Activated CD4-positive, alpha-beta T cell treated with anti-CD3 and anti-CD28 coated beads, Interleukin-2, amount 10 ng/mL, durations not matched to agents 7 days and 5 days (primary cell): ENCODE measurements around the gene BICRAL. TPM values are rescaled to one million over a fixed set of nuclear protein-coding genes. Genes with fewer than 3 reads are reported as not detected.

ENCODE experiments used
- CTCF ChIA-PET: fragments of 350-600 bp; sonication (Branson Sonifier 250); formaldehyde crosslinking; loops from one replicate; lab custom pipeline; 2021; ENCODE audit warnings: antibody characterized with exemption; lab: Charles Lee
- POLR2A ChIA-PET: fragments of 350-600 bp; sonication (Branson Sonifier 250); formaldehyde crosslinking; loops from one replicate; lab custom pipeline; 2021; ENCODE audit warnings: antibody characterized with exemption; lab: Charles Lee
- DNase-seq: peaks from one replicate; pipeline ENCODE4 v3.0.0-alpha.2; 2020
- H3K27ac Mint-ChIP-seq: one replicate; pipeline ENCODE4 v1.8.0; 2021; ENCODE audit warnings: mild to moderate bottlenecking, moderate library complexity, mixed read lengths
- H3K27me3 Mint-ChIP-seq: one replicate; pipeline ENCODE4 v1.8.0; 2021; ENCODE audit warnings: mixed read lengths
- H3K36me3 Mint-ChIP-seq: one replicate; pipeline ENCODE4 v1.8.0; 2021; ENCODE audit warnings: low read depth, mixed read lengths
- H3K4me1 Mint-ChIP-seq: one replicate; pipeline ENCODE4 v1.8.0; 2021; ENCODE audit warnings: mixed read lengths
- H3K4me3 Mint-ChIP-seq: one replicate; pipeline ENCODE4 v1.8.0; 2021; ENCODE audit warnings: mild to moderate bottlenecking, moderate library complexity, mixed read lengths
- H3K9me3 Mint-ChIP-seq: one replicate; pipeline ENCODE4 v1.8.0; 2021; ENCODE audit warnings: mixed read lengths
- total RNA-seq, 2 experiments: library from RNA; stranded (reverse); gene quantifications; one replicate each; pipeline ENCODE4 v1.2.3, GENCODE V29; 2021

BICRAL gene
- total RNA-seq, 2 experiments from 2014 or later: 23.4 to 27.8 TPM

- peak; percentile 88 for DNase-seq
- Mint-ChIP-seq H3K36me3 (peaks cover 25% of the 10 kb centered on the region), H3K4me3 (peak overlapping the region; percentile 100), H3K27me3 (no peaks in the 10 kb centered on the region), H3K4me1 (peaks cover 38% of the 10 kb centered on the region), H3K9me3 (no peaks in the 10 kb centered on the region), H3K27ac (peak overlapping the region; percentile 100)
- ChIA-PET POLR2A (interaction anchor here (0.6 to 1.5 kb wide), 5 partner anchors 24 to 1370 kb away, joined by 3 to 7 read pairs (median 5); partner anchors contain the start of gene RPL7L1), CTCF (interaction anchor here (0.6 to 3.5 kb wide), 9 partner anchors 15 to 397 kb away, joined by 3 to 19 read pairs (median 4); partner anchors contain the start of gene RPL7L1)
Measured at GRCh38 chr6:42746463-42747391, 35.1 kb upstream of the BICRAL start.

- CTCF ChIA-PET: interaction anchor here (0.7 to 1.4 kb wide), 7 partner anchors 12 to 756 kb away, joined by 3 to 4 read pairs (median 4); no protein-coding TSS in a partner anchor
- H3K4me3 Mint-ChIP-seq: peak overlapping the region; percentile 100
Measured at GRCh38 chr6:42748203-42748898, 33.5 kb upstream of the BICRAL start.

GRCh38 chr6:42751055-42751454, 30.8 kb upstream of the BICRAL start:
- CTCF ChIA-PET: interaction anchor here (0.7 kb wide), 1 partner anchor 12 kb away, joined by 3 read pairs; no protein-coding TSS in a partner anchor
- POLR2A ChIA-PET: no interaction called here

More at GRCh38 chr6:42748203-42748898, 33.5 kb upstream of the BICRAL start:
- Mint-ChIP-seq H3K9me3 (no peaks in the 10 kb centered on the region), H3K27me3 (no peaks in the 10 kb centered on the region), H3K27ac (peak overlapping the region; percentile 100), H3K4me1 (peaks cover 36% of the 10 kb centered on the region), H3K36me3 (peaks cover 24% of the 10 kb centered on the region)
- POLR2A ChIA-PET: no interaction called here
- DNase-seq: no peak

GRCh38 chr6:42754759-42755158, 27.1 kb upstream of the BICRAL start:
- no peak overlapping the region for H3K4me3 Mint-ChIP-seq
- no peak overlapping the region for H3K27ac Mint-ChIP-seq
- ChIA-PET CTCF (no interaction called here), POLR2A (interaction anchor here (0.7 kb wide), 1 partner anchor 31 kb away, joined by 3 read pairs; no protein-coding TSS in a partner anchor)
- H3K27me3 Mint-ChIP-seq: no peaks in the 10 kb centered on the region
- DNase-seq: no peak
- H3K9me3 Mint-ChIP-seq: no peaks in the 10 kb centered on the region
- H3K36me3 Mint-ChIP-seq: peaks cover 19% of the 10 kb centered on the region
- peaks cover 17% of the 10 kb centered on the region for H3K4me1 Mint-ChIP-seq

More at GRCh38 chr6:42751055-42751454, 30.8 kb upstream of the BICRAL start:
- H3K4me3 Mint-ChIP-seq: no peak overlapping the region
- peak overlapping the region; percentile 36 for H3K27ac Mint-ChIP-seq
- peaks cover 18% of the 10 kb centered on the region for H3K36me3 Mint-ChIP-seq
- H3K9me3 Mint-ChIP-seq: no peaks in the 10 kb centered on the region
- peaks cover 28% of the 10 kb centered on the region for H3K4me1 Mint-ChIP-seq
- no peaks in the 10 kb centered on the region for H3K27me3 Mint-ChIP-seq
- no peak for DNase-seq

- Mint-ChIP-seq H3K9me3 (no peaks in the 10 kb centered on the region), H3K27me3 (no peaks in the 10 kb centered on the region), H3K4me3 (no peak overlapping the region), H3K36me3 (peaks cover 21% of the 10 kb centered on the region), H3K27ac (no peak overlapping the region), H3K4me1 (peaks cover 13% of the 10 kb centered on the region)
- POLR2A ChIA-PET: no interaction called here
- no peak for DNase-seq
- CTCF ChIA-PET: interaction anchor here (0.6 kb wide), 1 partner anchor 34 kb away, joined by 3 read pairs; the partner anchor contains the start of gene PRPH2
Measured at GRCh38 chr6:42756722-42757121, 25.1 kb upstream of the BICRAL start.

- no peak overlapping the region for H3K4me3 Mint-ChIP-seq
- H3K27ac Mint-ChIP-seq: no peak overlapping the region
- H3K4me1 Mint-ChIP-seq: peaks cover 12% of the 10 kb centered on the region
- ChIA-PET POLR2A (no interaction called here), CTCF (interaction anchor here (0.6 to 1.2 kb wide), 5 partner anchors 9 to 838 kb away, joined by 3 to 6 read pairs (median 3); partner anchors contain the start of genes BYSL and MED20)
- no peak for DNase-seq
- no peaks in the 10 kb centered on the region for H3K9me3 Mint-ChIP-seq
- H3K36me3 Mint-ChIP-seq: peaks cover 23% of the 10 kb centered on the region
- H3K27me3 Mint-ChIP-seq: no peaks in the 10 kb centered on the region
Measured at GRCh38 chr6:42758756-42759430, 23.0 kb upstream of the BICRAL start.

- H3K27ac Mint-ChIP-seq: no peak overlapping the region
- H3K4me3 Mint-ChIP-seq: no peak overlapping the region
- peaks cover 6% of the 10 kb centered on the region for H3K4me1 Mint-ChIP-seq
- no peaks in the 10 kb centered on the region for H3K27me3 Mint-ChIP-seq
- ChIA-PET CTCF (interaction anchor here (0.6 to 1.7 kb wide), 5 partner anchors 8 to 1419 kb away, joined by 3 to 5 read pairs (median 4); partner anchors contain the start of gene TBCC), POLR2A (no interaction called here)
- H3K9me3 Mint-ChIP-seq: no peaks in the 10 kb centered on the region
- peaks cover 25% of the 10 kb centered on the region for H3K36me3 Mint-ChIP-seq
- DNase-seq: no peak
Measured at GRCh38 chr6:42761287-42762067, 20.4 kb upstream of the BICRAL start.

GRCh38 chr6:42762426-42762859, 19.4 kb upstream of the BICRAL start:
- H3K9me3 Mint-ChIP-seq: no peaks in the 10 kb centered on the region
- no peak for DNase-seq
- peaks cover 7% of the 10 kb centered on the region for H3K4me1 Mint-ChIP-seq
- peaks cover 26% of the 10 kb centered on the region for H3K36me3 Mint-ChIP-seq
- H3K27ac Mint-ChIP-seq: no peak overlapping the region
- H3K27me3 Mint-ChIP-seq: no peaks in the 10 kb centered on the region
- no peak overlapping the region for H3K4me3 Mint-ChIP-seq
- CTCF ChIA-PET: interaction anchor here (0.7 to 1.0 kb wide), 2 partner anchors 11 to 50 kb away, joined by 3 read pairs; no protein-coding TSS in a partner anchor
- POLR2A ChIA-PET: no interaction called here

- Mint-ChIP-seq H3K36me3 (peaks cover 29% of the 10 kb centered on the region), H3K27me3 (no peaks in the 10 kb centered on the region), H3K27ac (no peak overlapping the region), H3K4me1 (peaks cover 10% of the 10 kb centered on the region), H3K4me3 (no peak overlapping the region), H3K9me3 (no peaks in the 10 kb centered on the region)
- ChIA-PET CTCF (interaction anchor here (0.7 to 1.0 kb wide), 2 partner anchors 12 to 50 kb away, joined by 3 read pairs; no protein-coding TSS in a partner anchor), POLR2A (no interaction called here)
- DNase-seq: no peak
Measured at GRCh38 chr6:42762950-42763349, 18.9 kb upstream of the BICRAL start.

GRCh38 chr6:42764911-42765648, 16.8 kb upstream of the BICRAL start:
- H3K27ac Mint-ChIP-seq: no peak overlapping the region
- peaks cover 26% of the 10 kb centered on the region for H3K36me3 Mint-ChIP-seq
- POLR2A ChIA-PET: interaction anchor here (0.6 kb wide), 1 partner anchor 10 kb away, joined by 3 read pairs; no protein-coding TSS in a partner anchor
- CTCF ChIA-PET: interaction anchor here (0.6 to 1.6 kb wide), 8 partner anchors 13 to 569 kb away, joined by 3 to 4 read pairs (median 3); no protein-coding TSS in a partner anchor
- H3K4me1 Mint-ChIP-seq: peaks cover 21% of the 10 kb centered on the region
- no peaks in the 10 kb centered on the region for H3K27me3 Mint-ChIP-seq
- H3K9me3 Mint-ChIP-seq: no peaks in the 10 kb centered on the region
- no peak overlapping the region for H3K4me3 Mint-ChIP-seq
- no peak for DNase-seq
